NAMALWA (cell line): ENCODE results near the gene C2CD4B.

Experiments used
- DNase-seq: peaks from one replicate; pipeline ENCODE4 v3.0.0-alpha.2; 2015; ENCODE audit warnings: low spot score

C2CD4B gene

GRCh38 chr15:62119227-62119864 lies 45.7 kb downstream of the C2CD4B start:
- no peak for DNase-seq

DNA sequence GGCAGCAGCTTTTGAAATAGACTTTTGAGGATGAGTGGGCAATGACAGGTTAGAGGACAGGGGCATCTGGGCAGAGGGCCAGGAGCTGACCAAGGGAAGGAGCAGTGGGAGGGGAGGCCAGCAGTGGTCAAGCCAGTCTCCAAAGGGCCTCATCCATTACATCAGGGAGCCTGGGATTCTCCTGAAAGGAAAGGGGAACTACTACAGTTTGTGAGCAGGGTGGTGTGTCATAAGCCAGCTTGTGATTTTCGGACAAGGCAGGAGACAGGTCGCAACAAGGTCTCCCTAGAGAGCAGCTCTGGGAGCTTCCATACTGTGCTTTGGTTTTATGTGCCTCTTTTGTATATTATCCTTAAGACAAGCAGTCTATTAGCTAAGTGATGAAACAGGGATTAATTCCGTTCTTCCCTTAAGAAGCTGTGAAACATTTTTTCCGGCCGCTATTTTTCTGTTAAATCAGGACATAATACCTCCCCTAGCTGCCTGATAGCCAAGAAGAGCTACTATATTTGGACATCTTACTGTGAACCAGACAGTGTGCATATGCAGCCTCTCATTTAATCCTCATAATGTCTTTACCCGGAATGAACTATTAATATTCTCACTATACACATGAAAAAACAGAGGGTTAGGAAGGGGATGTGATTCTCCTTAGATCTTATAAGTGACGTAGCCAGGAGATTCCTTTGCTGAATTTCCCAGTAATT lies 46.4 kb downstream of the C2CD4B start:
- no peak for DNase-seq

DNA sequence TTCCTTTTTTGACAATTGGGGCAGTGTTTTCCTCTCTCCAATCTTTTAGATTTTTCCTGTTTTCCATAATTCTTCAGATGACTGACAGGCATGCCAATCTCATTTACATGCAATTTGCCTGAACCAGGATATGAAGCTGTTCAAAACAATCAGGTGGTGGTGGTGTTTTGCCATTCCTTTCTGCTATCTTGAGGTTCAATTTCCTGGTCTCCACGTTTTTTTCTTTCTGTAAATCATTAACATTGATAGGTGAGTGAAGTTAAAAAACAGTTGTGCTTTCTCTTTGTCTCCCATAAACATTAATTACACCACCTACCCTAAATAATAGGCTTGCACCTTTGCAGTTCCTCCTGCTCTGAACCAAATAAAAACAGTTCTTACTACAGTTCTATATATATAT lies 49.2 kb downstream of the C2CD4B start:
- no peak for DNase-seq
